WTC11 (cell line): ENCODE results near the gene PTPRK. TPM values are rescaled to one million over a fixed set of nuclear protein-coding genes. Genes with fewer than 3 reads are reported as not detected.

ENCODE experiments used
- ATAC-seq: fragments of 200-7000 bp; cut with Tn5 transposase; 2 replicates; pipeline ENCODE4 v1.10.0; 2021; ENCODE audit warnings: mild to moderate bottlenecking, moderate library complexity
- CTCF ChIA-PET: fragments of 300-600 bp; sonication (Branson Sonifier 250); formaldehyde crosslinking; loops from one replicate; lab custom pipeline; 2021; ENCODE audit warnings: antibody characterized with exemption; lab: Charles Lee
- POLR2A ChIA-PET: fragments of 350-600 bp; sonication (Branson Sonifier 250); formaldehyde crosslinking; loops from one replicate; lab custom pipeline; 2021; ENCODE audit warnings: antibody characterized with exemption; lab: Charles Lee
- DNase-seq: peaks from one replicate; pipeline ENCODE4 v3.0.0; 2021; ENCODE audit warnings: low spot score
- H3K27ac Mint-ChIP-seq: 2 replicates; pipeline ENCODE4 v1.8.0; 2021; ENCODE audit warnings: mixed read lengths
- H3K27me3 Mint-ChIP-seq: 2 replicates; pipeline ENCODE4 v1.8.0; 2021; ENCODE audit warnings: low read depth, mild to moderate bottlenecking, moderate library complexity, mixed read lengths
- H3K36me3 Mint-ChIP-seq: 2 replicates; pipeline ENCODE4 v1.8.0; 2021; ENCODE audit warnings: mixed read lengths
- H3K4me1 Mint-ChIP-seq: 2 replicates; pipeline ENCODE4 v1.8.0; 2022; ENCODE audit warnings: mixed read lengths
- H3K4me3 Mint-ChIP-seq: 2 replicates; pipeline ENCODE4 v1.8.0; 2021; ENCODE audit warnings: mild to moderate bottlenecking, moderate library complexity, mixed read lengths
- H3K9me3 Mint-ChIP-seq: 2 replicates; pipeline ENCODE4 v1.8.0; 2021; ENCODE audit warnings: mixed read lengths
- AR ChIP-seq: fragments of 250-450 bp; sonication (Bioruptor Pico); IDR thresholded peaks from 2 replicates; pipeline ENCODE4 v1.9.0; 2021; ENCODE audit warnings: mild to moderate bottlenecking
- CREM ChIP-seq: sonication (generic); formaldehyde crosslinking; IDR thresholded peaks from 2 replicates; pipeline ENCODE4 v1.8.1; 2022; ENCODE audit warnings: mild to moderate bottlenecking, missing genetic modification reagents, moderate library complexity
- E2F1 ChIP-seq: sonication (generic); formaldehyde crosslinking; IDR thresholded peaks from 2 replicates; pipeline ENCODE4 v1.8.0; 2022; ENCODE audit warnings: mild to moderate bottlenecking, missing genetic modification reagents
- FOXJ3 ChIP-seq: sonication (generic); formaldehyde crosslinking; IDR thresholded peaks from 2 replicates; pipeline ENCODE4 v1.9.0; 2021; ENCODE audit warnings: missing genetic modification reagents, mild to moderate bottlenecking, borderline replicate concordance
- HMGA2 ChIP-seq: fragments of 250-450 bp; sonication (Bioruptor Pico); IDR thresholded peaks from 2 replicates; pipeline ENCODE4 v1.4.0; 2021; ENCODE audit warnings: mild to moderate bottlenecking, moderate library complexity
- IRF2 ChIP-seq: sonication (generic); formaldehyde crosslinking; IDR thresholded peaks from 2 replicates; pipeline ENCODE4 v1.8.0; 2022; ENCODE audit warnings: low read depth, missing genetic modification reagents, borderline replicate concordance
- KAT7 ChIP-seq: sonication (generic); formaldehyde crosslinking; IDR thresholded peaks from 2 replicates; pipeline ENCODE4 v1.8.1; 2023; ENCODE audit warnings: missing genetic modification reagents, mild to moderate bottlenecking, borderline replicate concordance
- MYBL2 ChIP-seq: sonication (generic); formaldehyde crosslinking; IDR thresholded peaks from 2 replicates; pipeline ENCODE4 v1.8.1; 2023; ENCODE audit warnings: mild to moderate bottlenecking, moderate library complexity, missing genetic modification reagents
- NR3C1 ChIP-seq: sonication (generic); formaldehyde crosslinking; conservative IDR thresholded peaks from 2 replicates; pipeline ENCODE4 v1.8.1; 2023; ENCODE audit warnings: low read depth, mild to moderate bottlenecking, missing genetic modification reagents
- OVOL2 ChIP-seq: fragments of 250-450 bp; sonication (Bioruptor Pico); IDR thresholded peaks from 2 replicates; pipeline ENCODE4 v1.9.0; 2021; ENCODE audit warnings: mild to moderate bottlenecking, borderline replicate concordance
- SMAD3 ChIP-seq: sonication (generic); formaldehyde crosslinking; IDR thresholded peaks from 2 replicates; pipeline ENCODE4 v1.8.0; 2022; ENCODE audit warnings: missing genetic modification reagents, mild to moderate bottlenecking, borderline replicate concordance
- SMAD4 ChIP-seq: sonication (generic); formaldehyde crosslinking; IDR thresholded peaks from 2 replicates; pipeline ENCODE4 v1.8.0; 2022; ENCODE audit warnings: mild to moderate bottlenecking, missing genetic modification reagents
- ZNF138 ChIP-seq: sonication (generic); formaldehyde crosslinking; conservative IDR thresholded peaks from 2 replicates; pipeline ENCODE4 v1.8.1; 2022; ENCODE audit warnings: mild to moderate bottlenecking, moderate library complexity, missing genetic modification reagents
- ZNF512 ChIP-seq: sonication (generic); formaldehyde crosslinking; IDR thresholded peaks from 2 replicates; pipeline ENCODE4 v1.8.1; 2022; ENCODE audit warnings: missing genetic modification reagents, borderline replicate concordance
- ZNF671 ChIP-seq: fragments of 250-450 bp; sonication (Bioruptor Pico); IDR thresholded peaks from 2 replicates; pipeline ENCODE4 v1.8.0; 2021; ENCODE audit warnings: mild to moderate bottlenecking
- total RNA-seq: library from RNA; stranded (reverse); gene quantifications from 3 replicates; pipeline ENCODE4 v1.2.3, GENCODE V29; 2021
- TF ChIP-seq, protein P1 (sequence below): fragments of 250-450 bp; sonication (Bioruptor Pico); IDR thresholded peaks from 2 replicates; pipeline ENCODE4 v1.8.0; 2021; ENCODE audit warnings: mild to moderate bottlenecking
- TF ChIP-seq, protein P2 (sequence below): sonication (generic); formaldehyde crosslinking; conservative IDR thresholded peaks from 2 replicates; pipeline ENCODE4 v1.8.1; 2023; ENCODE audit warnings: mild to moderate bottlenecking, low read depth, missing genetic modification reagents, moderate library complexity
- TF ChIP-seq, protein P3 (sequence below): fragments of 250-450 bp; sonication (Bioruptor Pico); IDR thresholded peaks from 2 replicates; pipeline ENCODE4 v2.1.2; 2022; ENCODE audit warnings: mild to moderate bottlenecking, moderate library complexity

Gene PTPRK
- total RNA-seq, 1 experiment from 2014 or later = 44.8 TPM

DNA sequence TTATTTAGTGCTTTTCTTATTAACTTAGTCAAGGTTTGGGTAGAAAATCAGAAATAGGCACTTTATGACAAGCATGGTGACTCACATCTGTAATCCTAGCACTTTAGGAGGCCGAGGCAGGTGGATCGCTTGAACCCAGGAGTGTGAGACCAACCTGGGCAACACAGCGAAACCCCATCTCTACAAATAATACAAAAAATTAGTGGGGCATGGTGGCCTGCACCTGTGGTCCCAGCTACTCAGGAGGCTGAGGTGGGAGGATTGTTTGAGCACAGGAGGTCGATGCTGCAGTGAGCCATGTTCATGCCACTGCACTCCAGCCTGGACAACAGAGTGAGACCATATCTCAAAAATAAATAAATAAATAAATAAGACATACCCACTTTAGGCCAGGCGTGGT, 568.2 kb downstream of the PTPRK start:
- Mint-ChIP-seq H3K36me3 (no peaks in the 10 kb centered on the region), H3K9me3 (no peaks in the 10 kb centered on the region), H3K27ac (no peak overlapping the region), H3K4me3 (no peak overlapping the region), H3K27me3 (no peaks in the 10 kb centered on the region), H3K4me1 (peaks cover 4% of the 10 kb centered on the region)
- ChIA-PET CTCF (no interaction called here), POLR2A (no interaction called here)
- ATAC-seq (no peak), DNase-seq (no peak)
- no peak for TF ChIP-seq SMAD4 (CRISPR knock-in tag)

DNA sequence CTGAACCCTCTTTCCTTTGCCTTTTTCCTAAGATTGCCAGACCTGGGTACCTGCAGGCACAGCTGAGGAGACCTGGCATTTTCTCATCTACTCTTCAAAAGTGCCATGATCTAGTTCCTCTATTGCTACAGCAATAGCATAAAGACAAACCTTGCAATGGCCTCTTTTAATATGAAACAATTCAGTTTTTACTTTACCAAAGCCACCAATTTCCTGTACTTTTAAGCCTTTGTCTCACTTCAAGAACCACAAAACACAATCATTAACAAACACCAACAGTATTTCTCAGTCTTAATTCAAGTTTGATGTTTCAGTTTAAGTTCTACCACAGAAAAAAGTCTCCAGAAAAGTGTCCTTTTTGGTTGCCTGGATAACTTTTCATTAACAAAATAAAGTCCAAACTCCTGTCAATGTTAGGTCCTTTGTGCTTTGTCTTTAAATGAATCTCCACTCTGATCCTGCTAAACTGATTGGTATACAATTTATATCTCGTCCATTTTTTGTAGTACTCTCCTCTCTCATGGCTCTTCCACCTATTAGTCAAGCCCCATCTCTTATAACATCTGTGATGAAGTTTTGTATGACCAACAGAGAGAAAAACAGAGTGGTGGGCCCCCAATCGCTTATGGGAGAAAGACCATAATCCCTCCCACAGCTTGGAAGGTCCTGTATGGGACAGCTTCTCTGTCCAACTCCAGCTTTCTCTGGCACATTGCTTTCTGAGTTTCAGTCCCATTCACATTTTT, 569.1 kb downstream of the PTPRK start:
- Mint-ChIP-seq H3K9me3 (no peaks in the 10 kb centered on the region), H3K4me3 (no peak overlapping the region), H3K27me3 (no peaks in the 10 kb centered on the region), H3K36me3 (no peaks in the 10 kb centered on the region), H3K4me1 (peaks cover 4% of the 10 kb centered on the region), H3K27ac (no peak overlapping the region)
- TF ChIP-seq ZNF512 (CRISPR knock-in tag) (no peak), MYBL2 (CRISPR knock-in tag) (no peak), AR (CRISPR knock-in tag) (no peak), CREM (CRISPR knock-in tag) (no peak), SMAD3 (CRISPR knock-in tag) (no peak), NR3C1 (CRISPR knock-in tag) (no peak), IRF2 (no peak), KAT7 (CRISPR knock-in tag) (no peak)
- TF ChIP-seq, protein P1, sequence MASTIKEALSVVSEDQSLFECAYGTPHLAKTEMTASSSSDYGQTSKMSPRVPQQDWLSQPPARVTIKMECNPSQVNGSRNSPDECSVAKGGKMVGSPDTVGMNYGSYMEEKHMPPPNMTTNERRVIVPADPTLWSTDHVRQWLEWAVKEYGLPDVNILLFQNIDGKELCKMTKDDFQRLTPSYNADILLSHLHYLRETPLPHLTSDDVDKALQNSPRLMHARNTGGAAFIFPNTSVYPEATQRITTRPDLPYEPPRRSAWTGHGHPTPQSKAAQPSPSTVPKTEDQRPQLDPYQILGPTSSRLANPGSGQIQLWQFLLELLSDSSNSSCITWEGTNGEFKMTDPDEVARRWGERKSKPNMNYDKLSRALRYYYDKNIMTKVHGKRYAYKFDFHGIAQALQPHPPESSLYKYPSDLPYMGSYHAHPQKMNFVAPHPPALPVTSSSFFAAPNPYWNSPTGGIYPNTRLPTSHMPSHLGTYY (CRISPR knock-in tag) = no peak
- ChIA-PET POLR2A (no interaction called here), CTCF (no interaction called here)
- ATAC-seq (no peak), DNase-seq (no peak)

- Mint-ChIP-seq H3K9me3 (no peaks in the 10 kb centered on the region), H3K4me1 (peaks cover 4% of the 10 kb centered on the region), H3K4me3 (no peak overlapping the region), H3K36me3 (no peaks in the 10 kb centered on the region), H3K27ac (no peak overlapping the region), H3K27me3 (no peaks in the 10 kb centered on the region)
- DNase-seq (no peak), ATAC-seq (no peak)
- ChIA-PET POLR2A (no interaction called here), CTCF (no interaction called here)
- no peak for TF ChIP-seq CREM (CRISPR knock-in tag)
- TF ChIP-seq ZNF512 (CRISPR knock-in tag) = no peak
- TF ChIP-seq OVOL2 (CRISPR knock-in tag) = no peak
- TF ChIP-seq HMGA2 = no peak
- TF ChIP-seq FOXJ3 (CRISPR knock-in tag) = no peak
- TF ChIP-seq, protein P2, sequence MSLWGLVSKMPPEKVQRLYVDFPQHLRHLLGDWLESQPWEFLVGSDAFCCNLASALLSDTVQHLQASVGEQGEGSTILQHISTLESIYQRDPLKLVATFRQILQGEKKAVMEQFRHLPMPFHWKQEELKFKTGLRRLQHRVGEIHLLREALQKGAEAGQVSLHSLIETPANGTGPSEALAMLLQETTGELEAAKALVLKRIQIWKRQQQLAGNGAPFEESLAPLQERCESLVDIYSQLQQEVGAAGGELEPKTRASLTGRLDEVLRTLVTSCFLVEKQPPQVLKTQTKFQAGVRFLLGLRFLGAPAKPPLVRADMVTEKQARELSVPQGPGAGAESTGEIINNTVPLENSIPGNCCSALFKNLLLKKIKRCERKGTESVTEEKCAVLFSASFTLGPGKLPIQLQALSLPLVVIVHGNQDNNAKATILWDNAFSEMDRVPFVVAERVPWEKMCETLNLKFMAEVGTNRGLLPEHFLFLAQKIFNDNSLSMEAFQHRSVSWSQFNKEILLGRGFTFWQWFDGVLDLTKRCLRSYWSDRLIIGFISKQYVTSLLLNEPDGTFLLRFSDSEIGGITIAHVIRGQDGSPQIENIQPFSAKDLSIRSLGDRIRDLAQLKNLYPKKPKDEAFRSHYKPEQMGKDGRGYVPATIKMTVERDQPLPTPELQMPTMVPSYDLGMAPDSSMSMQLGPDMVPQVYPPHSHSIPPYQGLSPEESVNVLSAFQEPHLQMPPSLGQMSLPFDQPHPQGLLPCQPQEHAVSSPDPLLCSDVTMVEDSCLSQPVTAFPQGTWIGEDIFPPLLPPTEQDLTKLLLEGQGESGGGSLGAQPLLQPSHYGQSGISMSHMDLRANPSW (CRISPR knock-in tag) = no peak
- TF ChIP-seq, protein P3, sequence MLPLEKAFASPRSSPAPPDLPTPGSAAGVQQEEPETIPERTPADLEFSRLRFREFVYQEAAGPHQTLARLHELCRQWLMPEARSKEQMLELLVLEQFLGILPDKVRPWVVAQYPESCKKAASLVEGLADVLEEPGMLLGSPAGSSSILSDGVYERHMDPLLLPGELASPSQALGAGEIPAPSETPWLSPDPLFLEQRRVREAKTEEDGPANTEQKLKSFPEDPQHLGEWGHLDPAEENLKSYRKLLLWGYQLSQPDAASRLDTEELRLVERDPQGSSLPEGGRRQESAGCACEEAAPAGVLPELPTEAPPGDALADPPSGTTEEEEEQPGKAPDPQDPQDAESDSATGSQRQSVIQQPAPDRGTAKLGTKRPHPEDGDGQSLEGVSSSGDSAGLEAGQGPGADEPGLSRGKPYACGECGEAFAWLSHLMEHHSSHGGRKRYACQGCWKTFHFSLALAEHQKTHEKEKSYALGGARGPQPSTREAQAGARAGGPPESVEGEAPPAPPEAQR (CRISPR knock-in tag) = no peak
- no peak for TF ChIP-seq ZNF138 (CRISPR knock-in tag)
- TF ChIP-seq ZNF671 (CRISPR knock-in tag) = no peak
- TF ChIP-seq E2F1 = no peak
Observed at GRCh38 chr6:127950566-127951145, 569.7 kb downstream of the PTPRK start.
